ENCODE measurements around the gene USF2.

Gene USF2

DNA sequence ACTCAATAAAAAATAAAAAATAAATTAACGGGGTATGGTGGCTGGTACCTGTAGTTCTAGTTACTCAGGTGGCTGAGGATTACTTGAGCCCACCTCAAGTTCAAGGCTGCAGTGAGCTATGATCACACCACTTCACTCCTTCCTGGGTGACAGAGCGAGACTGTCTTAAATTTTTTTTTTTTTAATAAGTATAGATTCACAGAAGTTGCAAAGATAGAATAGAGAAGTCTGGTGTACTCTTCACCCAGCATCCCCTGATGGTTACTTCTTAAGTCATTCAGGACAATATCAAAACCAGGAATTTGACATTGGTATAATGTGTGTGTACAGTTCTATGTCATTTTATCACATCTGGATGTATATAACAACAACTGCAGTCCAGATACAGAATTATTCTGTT, 52.5 kb downstream of the USF2 start:
- DNase-seq (ENCODE audit: low read depth) = no peak

DNA sequence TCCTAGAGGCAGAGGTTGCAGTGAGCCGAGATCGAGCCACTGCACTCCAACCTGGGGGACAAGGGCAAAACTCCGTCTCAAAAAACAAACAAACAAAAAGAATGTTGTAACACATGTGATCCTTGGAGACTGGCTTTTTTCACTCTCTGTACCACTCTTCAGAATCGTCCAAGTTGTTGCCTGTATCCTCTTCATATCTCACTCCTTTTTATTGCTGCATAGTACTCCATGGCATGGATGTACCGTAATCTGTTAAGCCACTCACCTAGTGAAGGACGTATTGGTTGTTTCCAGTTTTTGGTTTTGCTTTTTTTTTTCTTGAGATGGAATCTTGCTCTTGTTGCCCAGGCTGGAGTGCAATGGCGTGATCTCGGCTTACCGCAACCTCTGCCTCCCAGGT, 53.3 kb downstream of the USF2 start:
- DNase-seq (ENCODE audit: low read depth) = no peak

DNA sequence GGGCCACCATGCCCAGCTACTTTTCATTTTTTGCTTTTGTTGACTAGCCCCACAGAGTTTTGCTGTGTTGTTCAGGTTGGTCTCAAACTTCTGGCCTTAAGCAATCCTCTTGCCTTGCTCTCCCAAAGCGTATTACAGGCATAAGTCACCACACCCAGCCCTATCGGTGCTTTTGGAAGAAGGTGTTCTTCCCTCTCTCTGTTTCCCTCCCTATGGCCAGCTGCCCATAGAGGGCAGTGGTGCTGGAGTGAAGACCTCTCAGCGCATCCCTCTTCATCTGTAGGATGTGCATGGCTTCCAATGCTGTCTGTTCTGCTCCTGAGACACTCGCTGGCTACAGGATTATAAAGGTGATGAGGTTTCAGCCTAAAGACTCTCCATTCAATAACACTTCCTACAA, 58.9 kb downstream of the USF2 start:
- no peak for DNase-seq (ENCODE audit: low read depth)

DNA sequence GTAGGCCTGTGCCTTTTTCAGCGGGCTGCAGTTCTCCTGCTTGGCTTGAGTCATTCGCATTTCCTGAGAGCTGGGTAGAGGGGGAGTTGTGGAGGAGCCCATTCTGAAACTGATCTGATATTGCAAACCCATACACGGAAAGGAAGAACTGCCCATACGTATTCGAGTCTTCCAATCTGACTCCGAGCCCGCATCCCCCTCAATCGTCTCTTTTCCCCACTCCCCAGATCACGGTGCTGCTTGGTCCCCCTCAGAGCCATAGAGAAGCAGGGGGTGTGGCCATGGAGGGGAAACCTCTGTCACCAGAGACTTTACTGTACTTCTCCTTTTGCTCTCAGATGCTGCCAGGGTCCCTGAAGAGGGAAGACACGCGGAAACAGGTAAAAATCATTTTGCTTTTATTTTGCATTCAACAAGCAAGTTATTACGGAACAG, 60.1 kb downstream of the USF2 start, which contains the start of gene CD22:
TSS of gene CD22 (plus strand) at position 337 of the 435 bp plus-strand sequence. CDS start 2,854 bp downstream, outside the sequence.
- no peak for DNase-seq (ENCODE audit: low read depth)

GRCh38 chr19:35329323-35329722, 60.6 kb downstream of the USF2 start:
- DNase-seq (ENCODE audit: low read depth) = no peak

Data from stimulated activated CD8-positive, alpha-beta memory T cell treated with anti-CD3 and anti-CD28 coated beads, Interleukin-12 subunit alpha, Interleukin-12 subunit beta, amount 100 ng/mL, for 4 hours (primary cell).